ENCODE results near the gene PTPRD.
"Not testable (repeated sequence)": the region's sequence is repeated elsewhere in the genome, so short reads cannot be mapped to it uniquely, and the experiment has no call there.

PTPRD gene

DNA sequence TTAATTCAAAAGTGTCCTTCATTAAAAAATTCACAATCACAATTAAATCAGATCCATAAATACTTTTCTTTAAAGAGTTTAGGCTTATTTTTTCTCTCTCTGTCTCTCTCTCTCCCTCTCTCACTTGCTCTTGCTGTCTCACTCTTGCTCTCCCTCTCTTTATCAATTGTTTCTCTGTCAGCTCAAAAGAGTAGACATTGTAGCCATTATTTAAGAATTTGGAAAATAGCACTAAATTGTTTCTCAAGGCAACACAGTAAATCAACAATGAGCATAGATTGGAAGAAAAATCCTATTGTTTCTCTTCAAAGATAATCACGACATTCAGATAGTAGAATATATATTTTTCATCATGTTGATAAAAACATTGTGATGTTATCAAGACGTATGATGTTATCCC is 1114.0 kb downstream of the PTPRD start:
- DNase-seq (ENCODE audit: low read depth), result no peak

DNA sequence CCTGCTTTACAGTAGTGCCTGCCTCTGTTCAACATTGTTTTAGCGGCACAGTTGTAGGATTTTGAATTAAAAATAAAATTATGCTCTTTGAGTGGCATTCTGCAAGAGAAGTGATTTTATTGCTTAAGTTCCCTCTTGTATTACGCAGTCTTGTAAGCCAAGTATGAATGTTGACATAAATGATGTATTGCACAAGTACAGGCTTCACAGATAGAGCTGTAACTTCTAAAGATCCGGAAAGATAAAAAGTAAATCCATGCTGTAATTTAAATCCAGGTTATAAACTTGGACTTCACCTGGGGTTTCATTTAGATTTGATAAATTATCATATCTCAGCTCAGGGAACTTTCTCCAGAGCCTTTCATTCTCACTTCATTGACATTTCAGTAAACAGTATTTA is 1114.7 kb downstream of the PTPRD start:
- DNase-seq (ENCODE audit: low read depth), result no peak

DNA sequence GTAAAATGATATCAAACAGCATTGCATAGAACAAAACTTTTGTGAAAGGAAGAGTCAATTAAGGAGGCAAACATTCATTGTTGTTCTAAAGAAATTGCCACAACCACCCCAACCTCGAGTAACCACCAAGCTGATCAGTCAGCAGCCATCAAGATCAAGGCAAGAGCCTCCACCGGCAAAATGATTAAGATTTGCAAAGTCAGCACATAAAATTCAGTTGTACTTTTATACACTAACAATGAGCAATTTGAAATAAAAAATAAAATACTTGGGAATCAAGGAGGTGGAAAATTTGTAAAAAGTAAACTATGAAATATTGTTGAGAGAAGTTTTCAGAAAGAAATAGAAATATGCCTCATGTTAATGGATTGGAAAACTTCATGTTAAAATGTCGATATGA is 1118.5 kb downstream of the PTPRD start:
- no peak for DNase-seq (ENCODE audit: low read depth)

DNA sequence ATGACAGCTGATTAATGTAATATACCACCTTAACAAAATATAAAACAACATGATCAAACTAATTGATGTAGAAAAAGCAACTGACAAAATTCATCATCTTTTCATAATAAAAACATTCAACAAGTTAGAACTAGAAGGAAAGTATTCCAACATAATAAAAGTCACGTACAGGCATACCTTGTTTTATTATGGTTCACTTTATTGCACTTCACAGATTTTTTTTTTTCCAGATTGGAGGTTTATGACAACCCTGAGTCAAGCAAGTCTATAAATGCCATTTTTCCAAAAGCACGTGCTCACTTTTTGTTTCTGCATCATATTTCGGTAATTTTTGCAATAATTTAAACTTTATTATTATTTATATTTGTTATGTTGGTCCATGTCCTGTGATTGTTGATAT is 1120.3 kb downstream of the PTPRD start:
- no peak for DNase-seq (ENCODE audit: low read depth)

DNA sequence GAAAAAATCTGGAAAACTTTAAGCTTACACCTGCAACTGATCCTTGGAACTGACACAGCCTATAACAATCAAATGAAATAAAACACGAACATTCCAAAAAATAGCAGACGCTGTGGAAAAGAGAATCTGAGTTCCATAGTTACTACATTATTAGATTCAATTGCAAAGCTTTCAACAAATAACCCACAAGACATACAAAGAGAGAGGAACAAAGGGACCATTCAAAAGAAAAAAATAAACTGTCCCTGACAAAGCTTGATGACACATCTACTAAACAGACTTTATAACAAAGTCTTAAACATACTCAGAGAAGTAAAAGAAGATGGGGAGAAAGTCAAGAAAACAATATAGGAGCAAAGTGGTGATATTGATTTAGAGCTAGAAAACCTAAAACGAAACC is 1123.6 kb downstream of the PTPRD start:
- no peak for DNase-seq (ENCODE audit: low read depth)

DNA sequence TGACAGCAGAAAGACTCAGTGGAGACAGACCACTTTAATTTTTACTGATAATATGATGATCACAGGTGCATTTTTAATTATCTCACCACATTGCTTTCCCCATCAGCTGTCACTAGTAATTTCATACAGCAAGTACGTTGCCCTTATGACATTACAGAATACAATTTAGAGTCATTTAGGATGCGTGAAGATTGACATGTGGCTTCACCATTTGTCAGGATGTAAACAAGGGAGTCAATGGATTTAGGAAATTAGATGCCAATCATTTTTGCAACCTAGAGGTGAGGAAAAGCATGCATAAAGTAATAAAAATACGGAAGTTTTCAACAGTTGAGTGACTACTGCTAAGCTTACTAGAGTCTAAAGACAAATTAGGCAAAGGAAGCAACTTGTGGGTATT is 1129.6 kb downstream of the PTPRD start:
- no peak for DNase-seq (ENCODE audit: low read depth)

DNA sequence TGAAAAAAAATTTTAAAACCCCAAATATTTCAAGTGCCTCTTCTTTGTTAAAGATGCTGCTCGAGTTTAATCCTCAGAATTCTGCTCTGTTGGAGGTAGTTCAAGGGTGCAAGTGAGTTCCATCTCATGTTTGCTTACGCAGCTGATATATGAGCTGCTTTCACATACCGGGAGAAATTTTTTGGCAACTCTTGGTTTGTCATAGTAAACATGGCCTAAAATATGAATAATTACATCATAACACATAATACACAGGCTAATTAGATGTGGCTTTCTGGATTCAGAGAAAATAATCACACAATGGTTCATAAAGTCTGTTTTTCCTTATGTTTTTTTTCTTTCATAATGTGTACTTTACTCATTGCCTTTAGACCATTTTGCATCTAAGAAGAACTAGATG is 1134.1 kb downstream of the PTPRD start:
- DNase-seq (ENCODE audit: low read depth), result no peak

DNA sequence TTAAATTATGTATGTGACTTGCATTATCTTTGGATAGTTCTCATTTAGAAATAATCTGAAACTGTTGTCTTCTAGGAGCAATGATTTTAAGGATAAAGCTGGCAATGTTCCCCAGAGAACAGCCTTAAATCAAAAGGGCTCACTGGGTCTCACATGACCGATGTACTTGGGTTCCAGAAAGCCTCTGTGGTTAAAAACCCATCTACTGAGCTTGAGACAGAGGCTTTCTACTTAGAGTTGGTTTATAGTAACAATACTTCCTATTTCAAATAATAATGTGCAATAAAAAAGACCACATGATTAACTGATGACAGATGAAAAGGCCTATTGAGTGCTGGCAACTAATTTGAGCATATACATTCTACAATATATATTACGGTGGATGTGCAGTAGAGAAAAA is 1143.5 kb downstream of the PTPRD start:
- no peak for DNase-seq (ENCODE audit: low read depth)

DNA sequence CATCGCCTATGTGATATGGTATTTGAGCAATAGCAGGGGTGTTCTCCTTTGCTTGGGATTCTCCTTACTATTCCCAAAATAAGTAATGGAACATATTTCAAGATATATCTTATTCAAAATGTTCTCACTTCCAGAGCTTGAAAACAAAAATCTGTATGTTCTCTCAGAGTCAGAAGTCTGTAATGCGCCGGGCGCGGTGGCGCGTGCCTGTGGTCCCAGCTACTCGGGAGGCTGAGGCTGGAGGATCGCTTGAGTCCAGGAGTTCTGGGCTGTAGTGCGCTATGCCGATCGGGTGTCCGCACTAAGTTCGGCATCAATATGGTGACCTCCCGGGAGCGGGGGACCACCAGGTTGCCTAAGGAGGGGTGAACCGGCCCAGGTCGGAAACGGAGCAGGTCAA is 1170.9 kb downstream of the PTPRD start:
- not testable (repeated sequence) for DNase-seq (ENCODE audit: low read depth)

DNA sequence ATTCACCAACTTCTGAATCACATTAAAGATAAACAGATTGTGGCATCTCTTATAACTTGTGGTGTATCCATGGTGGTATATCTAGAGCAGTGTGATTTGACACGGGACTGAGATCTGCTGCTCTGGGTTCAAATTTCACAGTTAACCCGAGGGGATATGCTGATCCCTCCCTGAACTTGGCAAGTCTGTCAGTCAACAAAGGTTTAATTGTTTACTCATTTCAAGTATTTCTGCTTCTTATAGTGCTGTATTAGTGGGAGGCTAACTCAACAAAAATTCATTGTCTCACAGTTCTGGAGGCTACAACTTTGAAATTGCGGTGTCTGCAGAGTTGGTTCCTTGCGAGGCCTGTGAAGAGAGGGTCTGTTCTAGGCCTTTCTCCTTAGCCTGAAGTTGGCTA is 1175.2 kb downstream of the PTPRD start:
- DNase-seq (ENCODE audit: low read depth), result no peak

DNA sequence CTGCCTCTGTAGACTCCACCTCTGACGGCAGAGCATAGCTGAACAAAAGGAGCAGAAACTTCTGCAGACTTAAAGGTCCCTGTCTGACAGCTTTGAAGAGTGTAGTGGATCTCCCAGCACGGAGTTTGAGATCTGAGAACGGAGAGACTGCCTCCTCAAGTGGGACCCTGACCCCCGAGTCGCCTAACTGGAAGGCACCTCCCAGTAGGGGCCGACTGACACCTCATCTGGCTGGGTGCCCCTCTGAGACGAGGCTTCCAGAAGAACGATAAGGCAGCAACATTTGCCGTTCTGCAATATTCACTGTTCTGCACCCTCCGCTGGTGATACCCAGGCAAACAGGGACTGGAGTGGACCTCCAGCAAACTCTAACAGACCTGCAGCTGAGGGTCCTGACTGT is 1186.3 kb downstream of the PTPRD start:
- DNase-seq (ENCODE audit: low read depth), result not testable (repeated sequence)

DNA sequence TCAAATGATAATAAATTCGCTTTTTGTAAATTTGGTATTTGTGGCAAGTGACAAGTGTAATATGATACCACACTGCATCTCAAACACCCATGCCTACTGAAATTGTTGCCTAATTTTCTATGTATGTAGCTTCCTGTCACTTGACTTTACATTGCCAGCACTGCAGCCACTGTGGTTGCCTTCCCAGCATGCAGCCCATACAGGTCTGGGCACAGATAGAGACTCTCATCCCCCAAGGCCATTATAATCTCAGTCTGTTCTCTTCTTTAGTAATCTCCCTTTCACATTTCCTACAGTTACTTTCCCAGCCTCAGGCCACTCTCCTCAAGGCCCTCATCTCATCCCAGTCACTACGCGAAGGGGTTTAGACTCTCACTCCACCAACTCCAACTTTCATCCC is 1200.6 kb downstream of the PTPRD start:
- no peak for DNase-seq (ENCODE audit: low read depth)

DNA sequence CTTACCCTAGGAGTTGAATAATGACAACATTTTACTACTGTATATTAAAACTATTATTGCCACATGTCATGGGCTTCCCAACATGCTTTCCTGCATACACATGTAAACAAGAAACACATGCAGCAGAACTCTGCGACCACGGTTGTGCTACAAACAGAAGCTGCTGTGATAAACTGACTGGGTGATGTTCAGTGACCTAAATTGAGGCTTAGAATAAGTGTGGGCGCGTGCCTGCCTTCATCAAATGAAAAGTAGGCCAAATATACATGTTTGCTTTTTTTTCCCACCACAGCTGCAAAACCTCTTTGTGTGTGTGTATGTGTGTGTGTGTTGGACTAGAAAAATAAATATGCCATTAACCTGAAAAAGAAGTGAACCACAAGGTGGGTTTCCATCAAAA is 1202.1 kb downstream of the PTPRD start:
- no peak for DNase-seq (ENCODE audit: low read depth)

DNA sequence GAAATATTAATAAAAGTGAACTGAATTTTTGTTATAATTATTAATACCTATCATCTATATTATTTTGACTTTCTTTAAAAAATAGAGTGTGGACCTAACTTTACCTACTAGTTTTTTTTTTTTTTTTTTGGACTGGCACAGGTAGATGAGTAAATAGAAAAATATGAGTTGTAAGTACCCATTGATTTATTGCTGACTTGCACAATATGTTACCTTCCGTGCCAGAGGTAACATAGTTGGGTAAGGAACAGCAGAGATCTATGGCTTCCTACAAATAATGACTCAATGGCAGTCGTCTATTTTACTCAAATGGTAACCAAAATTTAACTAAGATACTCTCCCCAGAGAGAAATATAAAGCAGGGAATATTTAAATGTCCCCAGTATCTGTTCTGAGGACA is 1212.8 kb downstream of the PTPRD start:
- no peak for DNase-seq (ENCODE audit: low read depth)

DNA sequence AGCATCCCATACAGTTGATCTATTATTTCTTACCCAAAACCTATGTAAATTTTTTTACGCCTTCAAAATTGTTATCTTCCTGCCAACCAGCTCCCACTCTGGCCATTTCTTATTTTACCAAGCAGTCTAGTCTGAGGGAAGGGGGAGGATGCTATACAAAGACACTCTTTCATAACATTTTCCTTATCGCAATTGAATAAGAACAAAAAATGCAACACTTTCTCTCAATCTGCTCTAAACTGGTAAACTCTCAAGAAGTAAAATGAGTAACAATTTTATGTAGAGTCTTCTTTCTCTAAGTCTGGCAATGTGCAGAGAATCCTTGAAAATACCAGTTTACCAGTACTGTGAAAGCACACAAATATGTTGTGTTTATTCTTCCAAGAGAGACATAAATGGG is 1216.3 kb downstream of the PTPRD start:
- DNase-seq (ENCODE audit: low read depth), result no peak

DNA sequence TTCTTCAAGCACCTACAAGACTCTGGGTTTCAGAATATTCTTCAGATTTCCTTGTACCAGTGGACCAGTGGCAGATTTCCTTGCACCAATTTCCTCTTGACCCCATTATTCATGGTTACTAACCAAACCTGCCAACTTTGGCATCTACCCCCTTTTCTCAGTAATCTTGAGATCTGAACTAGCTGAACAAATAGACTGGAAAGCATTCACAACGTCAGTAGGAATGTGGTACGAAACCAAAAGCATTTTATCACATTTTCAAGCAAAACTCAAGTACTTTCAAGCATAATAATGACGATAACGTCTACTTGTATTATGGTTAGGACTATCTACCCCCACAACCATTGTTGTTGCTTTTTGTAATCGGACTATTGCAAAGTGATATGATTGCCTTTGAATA is 1217.3 kb downstream of the PTPRD start:
- no peak for DNase-seq (ENCODE audit: low read depth)

DNA sequence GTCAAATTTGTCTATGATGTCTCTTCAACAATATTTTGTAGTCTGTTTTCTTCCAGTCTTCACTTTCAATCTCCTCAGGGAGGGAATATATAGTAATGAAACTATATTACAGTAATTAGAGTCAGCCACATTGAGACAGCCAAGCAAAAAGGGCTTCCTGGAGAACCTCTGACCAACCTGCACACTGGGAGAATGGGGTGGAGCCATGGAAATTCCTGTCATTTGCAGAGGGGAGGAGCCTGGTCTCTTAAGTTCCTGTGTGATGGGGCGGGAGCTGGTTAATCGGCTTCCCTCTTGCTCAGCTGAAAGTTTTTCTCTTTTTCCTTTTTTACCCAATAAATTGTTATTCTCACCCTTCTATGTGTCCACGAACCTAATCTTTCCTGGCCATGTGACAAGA is 1220.0 kb downstream of the PTPRD start:
- DNase-seq (ENCODE audit: low read depth), result no peak

DNA sequence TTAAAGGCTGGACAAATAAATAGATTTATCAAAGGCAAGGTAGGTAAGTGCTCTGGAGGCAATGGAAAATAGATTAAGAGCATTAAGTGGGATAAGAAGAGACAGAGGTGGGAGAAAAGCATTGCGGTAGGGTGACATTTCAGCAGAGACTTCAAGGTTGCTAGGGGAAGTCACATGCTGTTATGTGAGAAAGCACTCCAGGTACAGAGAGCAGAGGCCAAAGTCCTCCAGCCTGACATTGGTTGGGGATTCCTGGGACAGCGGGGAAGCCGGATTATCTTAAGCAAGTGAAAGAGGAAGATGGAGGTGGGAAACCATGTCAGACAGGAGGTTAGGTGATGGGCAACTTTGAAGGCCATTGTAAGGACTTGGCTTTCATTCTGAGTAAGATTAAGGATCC is 1222.9 kb downstream of the PTPRD start:
- no peak for DNase-seq (ENCODE audit: low read depth)

DNA sequence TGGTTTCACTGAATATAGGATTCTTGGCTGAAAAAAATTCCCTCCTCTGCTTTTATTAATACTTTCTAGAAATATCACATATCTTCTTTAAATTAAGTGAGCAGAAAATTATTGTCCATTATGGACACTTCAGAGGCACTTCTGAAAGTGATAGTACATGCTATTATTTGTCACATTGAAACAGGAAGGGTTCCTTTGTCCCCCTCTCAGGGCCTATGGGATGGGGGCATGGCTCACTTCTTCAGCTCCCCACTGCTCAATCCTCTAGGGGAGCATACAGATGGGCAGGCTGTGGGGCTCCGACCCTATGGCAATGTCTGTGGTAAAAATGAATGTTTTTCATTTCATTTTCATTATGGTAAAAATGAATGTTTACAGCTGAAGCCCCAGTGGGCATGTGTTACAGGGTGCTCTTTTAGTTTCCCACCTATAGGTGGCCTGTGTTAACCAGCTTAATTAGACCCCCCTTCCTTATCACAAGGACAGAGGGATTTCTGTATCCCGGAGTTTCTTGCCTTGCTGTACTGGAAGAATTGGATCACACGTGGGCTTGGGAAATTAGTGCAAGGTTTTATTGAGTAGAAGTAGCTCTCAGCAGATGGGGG is 1225.2 kb downstream of the PTPRD start:
- DNase-seq (ENCODE audit: low read depth), result no peak

DNA sequence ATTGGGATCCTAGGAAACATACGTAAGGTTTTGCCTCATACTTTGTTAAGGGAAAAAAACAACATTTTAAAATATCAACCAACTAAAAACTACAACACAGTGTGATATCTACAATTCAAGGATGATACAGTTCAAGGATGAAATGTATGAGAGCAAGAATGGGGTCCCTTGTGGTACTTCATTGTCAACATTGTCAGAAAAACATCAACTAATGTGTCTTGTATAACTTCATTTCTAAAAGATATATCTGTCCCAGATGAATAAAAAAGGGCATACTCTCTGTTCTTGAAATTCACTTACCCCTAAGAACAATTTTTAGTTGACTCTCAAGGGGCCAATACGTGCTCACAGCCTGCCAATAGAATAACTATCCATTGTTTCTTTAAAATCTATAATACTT is 1250.5 kb downstream of the PTPRD start:
- no peak for DNase-seq (ENCODE audit: low read depth)

DNA sequence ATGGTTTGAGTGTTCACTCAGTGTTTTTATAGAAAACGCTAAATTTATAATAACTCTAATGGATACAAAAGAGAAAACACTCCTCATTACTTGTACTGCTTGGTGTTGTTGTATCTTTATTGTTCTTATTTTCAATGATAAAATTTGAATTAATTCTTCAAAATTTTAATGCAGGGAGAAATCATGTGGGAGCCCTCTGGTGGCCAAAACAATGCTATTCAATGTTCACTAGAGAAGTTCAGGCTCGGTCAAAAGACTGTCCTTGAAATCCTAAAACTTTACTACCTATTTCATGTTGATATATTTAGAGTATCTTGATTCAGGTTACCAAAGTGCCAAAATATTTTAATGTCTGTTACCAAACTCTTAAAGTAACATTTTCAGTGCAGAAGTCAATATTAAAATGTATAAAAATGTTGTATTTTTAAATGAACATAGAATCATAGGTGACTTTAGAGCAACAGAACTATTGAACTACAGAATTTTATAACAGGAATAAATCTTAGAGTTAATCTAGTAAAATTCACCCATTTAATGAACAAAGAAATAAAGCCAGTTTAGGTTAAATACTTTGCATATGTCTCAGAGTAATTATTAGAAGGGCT is 1259.8 kb downstream of the PTPRD start:
- no peak for DNase-seq (ENCODE audit: low read depth)

DNA sequence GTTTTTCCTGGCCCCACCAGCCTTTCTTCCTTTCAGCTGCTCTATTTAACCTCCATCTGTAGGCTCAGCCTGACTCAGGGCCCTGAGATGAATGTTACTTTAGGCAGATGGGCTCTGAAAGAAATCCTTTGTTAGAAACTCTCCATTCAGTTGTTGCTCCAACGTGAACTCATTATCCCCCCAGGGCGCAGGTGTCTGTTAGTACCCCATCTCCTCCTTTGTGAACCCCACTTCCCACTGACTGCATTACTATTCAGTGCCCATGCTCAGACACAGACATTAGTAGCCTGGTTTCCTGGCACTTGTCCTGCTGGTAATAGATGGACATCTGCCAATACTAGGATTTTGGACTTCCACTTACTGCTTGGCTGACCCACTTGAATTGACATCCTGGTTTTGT is 1271.6 kb downstream of the PTPRD start:
- DNase-seq (ENCODE audit: low read depth), result no peak

DNA sequence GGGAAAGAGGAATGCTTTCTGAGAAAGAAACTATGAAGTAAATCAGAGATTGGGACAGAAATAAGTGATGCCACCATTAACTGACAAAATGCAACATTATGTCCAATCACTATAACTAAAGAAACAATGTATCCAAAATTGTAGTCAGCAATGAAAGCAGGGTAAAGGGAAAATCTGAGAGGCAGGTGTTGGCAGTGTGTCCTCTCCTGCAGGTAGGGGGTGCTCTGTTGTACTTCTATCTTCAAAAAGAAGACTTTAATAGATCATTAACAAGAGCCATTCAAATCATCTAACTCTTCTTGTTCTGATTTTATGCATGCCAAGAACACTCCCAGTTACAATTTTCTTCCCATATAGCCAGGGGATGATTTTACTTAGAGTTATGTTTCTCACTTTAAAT is 1275.7 kb downstream of the PTPRD start:
- DNase-seq (ENCODE audit: low read depth), result no peak

DNA sequence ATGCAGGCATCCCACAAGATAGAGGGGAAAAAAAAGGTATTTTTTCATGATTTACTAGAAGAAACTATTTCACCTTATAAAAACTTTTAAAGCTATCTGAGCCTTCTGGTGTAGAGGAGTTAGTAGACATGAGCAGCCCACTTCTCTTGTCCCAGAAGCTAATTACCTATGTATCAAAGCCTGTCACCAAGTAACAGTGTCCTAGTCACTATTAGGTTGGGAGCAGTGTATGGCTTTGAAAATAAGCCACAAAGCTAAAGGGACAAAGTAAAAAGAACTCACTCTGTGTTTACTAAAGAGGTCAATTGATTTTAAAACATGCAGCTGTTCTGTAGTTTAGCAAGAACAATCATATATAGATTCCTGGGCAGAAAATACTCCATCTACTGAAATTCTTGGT is 1286.1 kb downstream of the PTPRD start:
- no peak for DNase-seq (ENCODE audit: low read depth)

DNA sequence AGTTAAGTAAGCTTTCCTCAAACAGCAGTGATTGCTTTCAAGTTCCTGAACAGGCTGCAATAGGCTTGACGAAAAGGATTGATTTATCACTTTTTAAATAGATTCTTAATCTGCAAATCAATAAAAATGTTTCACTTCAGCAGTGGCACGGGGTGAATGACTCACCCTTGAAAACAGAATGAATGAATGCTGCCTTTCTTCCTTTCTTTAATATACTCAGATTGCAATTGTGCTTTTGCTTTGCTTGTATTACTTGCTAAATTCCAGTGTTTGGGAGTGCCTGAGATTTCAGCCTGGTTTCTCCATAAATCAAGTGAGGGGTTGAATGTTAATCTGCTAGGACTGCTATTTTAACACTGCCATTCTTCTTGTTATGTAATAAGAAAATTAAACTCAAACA is 1293.8 kb downstream of the PTPRD start:
- no peak for DNase-seq (ENCODE audit: low read depth)

Data from HS-27A (cell line).